GM18499 (cell line): ENCODE data around the gene CFAP45.

Experiments
- ATAC-seq: cut with Tn5 transposase; IDR thresholded peaks from one replicate; pipeline ENCODE4 v1.9.1; 2021; ENCODE audit warnings: moderate number of reproducible peaks; ENCODE audit not compliant: insufficient read depth, unreplicated experiment

The CFAP45 gene

DNA sequence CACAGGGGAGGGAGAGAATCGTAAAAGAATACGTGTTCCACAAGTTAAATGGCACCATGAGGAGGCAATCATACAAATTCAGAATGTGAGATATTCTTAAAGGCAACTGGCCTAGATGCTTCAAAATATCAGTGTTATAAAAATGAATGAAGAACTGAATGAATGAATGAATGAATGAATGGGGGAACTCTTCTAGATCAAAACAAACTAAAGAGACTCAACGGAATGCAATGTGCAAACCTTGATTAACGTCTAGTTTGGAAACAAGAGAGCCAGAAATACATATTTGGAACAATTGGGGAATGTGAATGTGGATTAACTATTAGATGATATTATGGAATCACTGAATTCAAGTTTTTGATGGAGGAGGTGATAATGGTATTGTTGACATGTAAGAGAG, 16.8 kb downstream of the CFAP45 start:
- no peak for ATAC-seq

DNA sequence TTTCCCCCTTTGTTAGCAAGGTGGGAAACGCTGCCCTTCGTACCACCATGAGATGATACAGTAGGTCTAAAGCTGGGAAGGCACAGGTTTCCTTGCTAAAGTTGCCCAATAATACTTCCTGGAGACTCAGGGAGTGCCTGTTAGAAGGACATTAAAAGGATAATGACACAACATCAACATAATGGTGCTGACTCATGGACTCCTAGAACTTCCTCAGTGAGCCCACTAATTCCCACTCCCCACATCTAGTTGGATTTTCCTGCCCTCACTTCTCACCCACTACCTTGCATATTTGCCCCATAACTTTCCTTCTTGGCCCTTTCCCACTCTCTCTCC, 17.5 kb downstream of the CFAP45 start:
- no peak for ATAC-seq

DNA sequence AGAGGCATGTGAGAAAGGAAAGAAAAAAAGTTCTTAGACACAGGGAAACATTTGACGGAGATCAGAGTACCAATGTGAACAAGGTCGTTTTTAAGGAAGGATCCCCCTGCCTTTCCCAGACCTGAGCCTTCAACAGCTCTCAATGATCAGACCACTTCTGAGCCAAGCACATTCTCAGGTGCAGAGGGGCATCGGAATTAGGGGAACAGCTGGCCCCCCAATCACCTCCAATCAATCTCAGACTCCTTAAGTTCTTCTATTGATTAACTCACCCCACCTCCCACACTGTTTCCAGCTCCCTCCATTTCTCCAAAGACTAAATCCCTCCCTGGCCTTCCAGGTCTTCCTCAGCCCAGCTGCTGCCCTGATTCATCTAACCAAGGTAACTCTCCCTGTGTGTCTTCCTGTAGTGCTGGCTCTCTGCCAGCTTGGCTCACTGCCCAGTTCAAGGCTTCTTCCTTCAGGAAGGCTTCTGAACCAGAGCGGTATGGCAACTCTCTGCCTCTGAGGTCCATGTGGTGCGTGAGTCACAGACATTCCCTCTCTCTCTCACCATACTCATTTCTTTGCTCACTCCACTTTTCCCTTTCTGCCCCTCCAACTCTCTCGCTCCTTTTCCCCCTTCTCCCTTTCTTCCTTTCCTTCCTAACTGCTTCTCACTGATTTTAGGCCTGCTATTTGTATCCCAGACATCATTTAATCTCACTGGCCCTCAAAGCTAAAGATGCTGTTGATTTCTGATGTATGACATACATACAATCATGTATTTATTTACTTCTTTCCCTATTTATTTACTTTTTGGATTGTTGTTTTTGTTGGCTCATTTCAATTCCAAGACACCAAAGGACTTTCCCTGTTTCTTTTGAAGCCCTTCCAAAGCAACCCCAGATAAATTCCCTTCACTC, 18.1 kb downstream of the CFAP45 start:
- ATAC-seq, result no peak

DNA sequence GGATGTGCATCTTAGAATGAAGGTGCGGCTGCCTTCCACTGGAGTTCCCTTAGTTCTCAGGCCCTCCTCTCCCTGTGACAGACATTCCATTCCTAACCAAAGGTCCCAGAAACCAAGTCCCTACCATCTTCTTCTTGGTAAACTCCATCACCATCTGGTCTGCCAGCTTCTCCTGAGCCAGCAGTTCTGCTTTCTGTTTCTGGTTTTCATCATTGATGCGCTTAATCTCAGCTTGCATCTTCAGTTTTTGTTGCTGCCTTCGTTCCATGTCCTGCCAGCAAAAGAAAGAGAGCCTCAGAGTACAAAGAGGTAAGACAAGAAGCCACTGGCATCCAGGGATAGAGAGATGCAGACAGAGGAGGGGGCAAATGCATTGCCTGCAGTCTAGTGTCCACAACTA, 19.5 kb downstream of the CFAP45 start:
- no peak for ATAC-seq

DNA sequence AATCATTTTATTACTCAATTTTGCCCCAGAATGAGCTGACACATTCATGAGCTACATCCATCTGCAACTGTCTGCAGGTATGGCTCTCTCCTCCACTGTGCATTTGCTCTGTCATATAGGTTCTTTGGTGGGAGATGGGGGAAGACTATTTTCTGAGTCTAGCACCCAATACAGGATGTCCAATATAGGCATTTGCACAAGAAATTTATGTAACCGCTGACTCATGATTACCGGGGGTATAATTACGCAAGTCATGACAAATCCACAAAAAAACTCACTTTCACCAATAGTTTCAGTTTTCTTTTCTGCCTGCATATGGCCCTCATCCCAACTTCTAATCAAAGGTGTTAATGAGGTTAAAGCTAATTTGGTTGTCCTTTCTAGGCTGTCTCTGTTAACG, 20.0 kb downstream of the CFAP45 start:
- no peak for ATAC-seq

DNA sequence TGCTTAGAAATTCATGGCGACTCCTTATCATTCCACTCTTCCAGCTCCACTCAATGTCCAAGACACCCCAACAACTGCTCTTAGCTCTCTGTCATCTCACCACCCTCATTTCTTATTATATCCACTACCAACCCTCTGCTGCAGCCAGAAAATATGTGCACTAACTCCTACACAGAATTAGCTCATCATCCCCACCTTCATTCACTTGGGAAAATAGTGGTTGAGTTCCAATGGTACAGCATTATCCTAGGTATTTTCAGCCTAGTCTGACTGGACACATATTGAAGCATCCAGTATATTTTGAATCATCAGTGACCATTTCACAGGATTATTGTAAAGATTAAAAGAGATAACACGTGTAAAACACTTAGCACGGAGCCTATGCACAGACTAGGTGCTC, 20.8 kb downstream of the CFAP45 start:
- no peak for ATAC-seq

DNA sequence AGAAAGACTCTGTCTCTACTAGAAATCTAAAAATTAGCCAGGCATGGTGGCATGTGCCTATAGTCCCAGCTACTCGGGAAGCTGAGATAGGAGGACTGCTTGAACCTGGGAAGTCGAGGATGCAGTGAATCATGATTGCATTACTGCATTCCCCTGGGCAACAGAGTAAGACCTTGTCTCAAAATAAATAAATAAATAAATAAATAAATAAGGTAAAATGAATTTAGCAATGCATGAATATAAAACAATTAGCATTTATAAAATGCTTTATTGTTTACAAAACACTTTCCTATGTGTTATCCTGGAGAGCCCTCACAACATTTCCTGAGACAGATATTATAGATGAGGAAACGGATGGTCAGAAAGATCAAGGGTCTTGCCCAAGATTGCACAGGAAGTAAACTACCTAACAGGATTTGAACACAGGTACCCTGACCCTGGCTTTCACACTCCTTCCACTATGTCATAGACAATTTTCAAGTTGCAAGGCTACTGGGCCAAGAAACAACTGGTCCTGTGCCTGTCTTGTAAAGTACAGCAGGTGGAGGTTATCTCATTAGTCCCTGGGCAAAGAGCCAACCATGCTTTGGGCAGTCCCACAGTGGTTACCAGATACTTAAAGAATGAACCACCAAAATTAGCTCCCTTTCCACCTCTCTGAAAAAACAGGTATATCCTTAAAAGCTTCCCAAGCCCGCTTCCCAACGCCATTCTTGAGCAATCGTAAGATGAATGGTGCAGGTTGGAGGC, 22.1 kb downstream of the CFAP45 start:
- ATAC-seq, result no peak

DNA sequence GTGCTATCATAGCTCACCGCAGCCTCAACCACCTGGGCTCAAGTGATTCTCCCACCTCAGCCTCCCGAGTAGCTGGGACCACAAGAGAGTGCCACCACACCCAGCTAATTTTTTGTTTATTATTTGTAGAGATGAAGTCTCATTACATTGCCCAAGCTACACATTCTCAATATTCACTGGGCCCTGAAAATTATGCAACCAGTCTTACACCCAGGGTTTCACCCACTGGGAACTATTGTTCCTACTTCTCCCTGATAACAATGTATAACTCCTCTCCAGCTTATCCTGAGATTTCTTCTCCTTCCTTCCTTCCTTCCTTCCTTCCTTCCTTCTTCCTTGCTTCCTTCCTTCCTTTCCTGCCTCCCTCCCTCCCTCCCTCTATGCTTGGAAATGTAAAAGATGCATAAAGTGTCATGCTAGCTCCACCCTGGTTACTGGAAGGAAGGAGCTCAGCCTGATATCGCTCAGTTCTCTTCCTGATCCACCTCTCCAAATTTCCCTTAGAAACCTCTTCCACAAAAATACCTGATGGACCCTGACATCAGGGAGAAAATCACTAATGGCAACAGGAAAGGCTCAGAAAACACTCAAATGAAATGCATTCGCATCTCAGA, 26.3 kb downstream of the CFAP45 start:
- ATAC-seq, result no peak

DNA sequence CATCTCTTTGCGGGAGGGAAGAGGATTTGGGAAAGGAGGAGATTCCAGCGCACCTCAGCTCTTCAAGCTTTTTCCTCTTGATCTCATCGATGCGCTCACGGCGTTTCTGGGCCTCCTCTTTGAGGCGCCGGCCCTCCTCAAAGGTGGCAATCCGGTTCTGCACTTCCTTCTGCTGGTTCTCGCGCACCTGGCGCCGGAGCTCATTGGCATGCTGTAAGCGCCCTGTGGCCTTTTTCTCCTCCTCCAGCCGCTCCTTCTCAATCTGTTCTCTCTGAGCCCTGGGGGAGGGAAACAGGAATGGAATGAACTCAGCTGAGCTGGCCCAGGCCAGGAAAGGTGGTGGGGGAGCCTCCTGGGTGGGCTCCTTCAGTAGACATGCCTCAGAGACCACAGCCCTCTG, 27.1 kb downstream of the CFAP45 start:
- ATAC-seq, result no peak

DNA sequence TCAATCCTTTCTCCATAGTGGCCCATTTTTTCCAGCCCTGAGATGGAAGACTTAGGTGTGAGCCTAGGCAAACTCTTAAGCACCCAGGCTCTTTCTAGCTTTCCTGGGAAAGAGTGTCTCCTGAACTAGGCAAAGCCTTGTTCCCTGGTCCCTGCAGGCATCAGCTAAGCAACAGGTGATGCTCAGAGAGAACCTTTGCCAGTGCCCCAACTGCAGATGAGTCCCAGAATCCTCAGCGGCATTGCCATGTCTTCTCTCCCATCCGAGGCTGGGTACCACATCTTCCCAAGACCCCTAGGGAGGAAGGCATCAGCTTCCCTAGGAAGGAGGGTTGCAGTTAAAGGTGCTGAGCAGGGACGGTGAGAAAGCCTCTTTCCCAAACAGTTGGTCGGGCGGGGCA, 29.3 kb downstream of the CFAP45 start:
- no peak for ATAC-seq

DNA sequence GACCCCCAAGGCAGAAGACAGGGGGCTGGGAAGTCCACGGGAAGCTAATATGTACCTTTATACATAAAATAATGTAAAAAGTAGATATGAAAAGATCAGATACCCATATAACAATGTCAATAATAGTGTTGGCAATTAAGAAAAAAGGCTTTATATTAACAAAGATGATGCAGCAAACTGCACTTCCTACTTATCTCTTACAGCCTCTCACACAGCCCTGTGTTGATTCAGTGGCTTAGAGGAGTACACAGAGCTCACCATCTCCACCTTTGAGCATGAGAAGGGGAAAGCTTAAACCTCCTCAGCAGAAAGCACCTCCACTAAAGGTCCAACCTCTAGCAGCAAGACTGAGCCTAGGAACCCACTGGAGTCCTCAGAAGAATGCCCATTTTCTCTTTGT, 30.4 kb downstream of the CFAP45 start:
- no peak for ATAC-seq

DNA sequence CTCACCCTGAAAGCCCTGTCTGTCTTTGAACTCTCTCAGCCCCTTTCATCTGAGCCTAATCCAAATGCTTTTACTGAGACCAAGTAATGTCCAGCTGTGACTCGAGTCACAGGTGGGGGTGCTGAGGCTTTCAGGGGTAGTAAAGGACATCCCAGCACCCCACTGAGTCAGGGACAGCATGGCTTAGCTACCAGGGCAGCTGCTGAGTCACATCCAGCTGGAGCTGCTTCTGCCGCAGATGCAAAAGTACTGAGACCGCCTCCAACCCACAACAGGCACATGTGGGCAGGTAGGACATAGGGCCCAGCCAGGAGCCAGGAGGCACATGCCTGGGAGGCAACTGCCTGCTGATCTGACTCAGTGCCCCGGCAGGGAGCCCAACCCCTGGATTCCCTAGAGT, 30.8 kb downstream of the CFAP45 start:
- ATAC-seq, result no peak

DNA sequence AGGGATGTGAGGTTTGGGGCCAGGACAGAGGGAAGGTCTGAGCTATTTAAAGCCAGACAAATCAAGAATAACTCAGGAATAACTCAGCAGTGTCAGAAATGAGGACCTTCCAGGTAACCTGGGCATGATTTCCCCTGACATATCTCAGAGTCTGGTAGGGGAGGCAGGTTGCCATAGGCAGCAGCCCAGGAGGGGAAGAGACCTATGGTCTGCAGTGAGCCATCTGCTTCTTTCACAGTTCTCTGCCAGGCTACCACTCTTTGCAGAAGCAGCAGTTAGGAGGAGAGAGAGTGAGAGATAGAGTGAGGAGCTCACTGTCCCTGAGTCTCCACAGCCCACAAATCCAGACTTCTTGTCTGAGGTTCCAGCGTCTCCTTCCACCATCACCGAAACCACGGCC, 31.2 kb downstream of the CFAP45 start:
- ATAC-seq, result no peak

DNA sequence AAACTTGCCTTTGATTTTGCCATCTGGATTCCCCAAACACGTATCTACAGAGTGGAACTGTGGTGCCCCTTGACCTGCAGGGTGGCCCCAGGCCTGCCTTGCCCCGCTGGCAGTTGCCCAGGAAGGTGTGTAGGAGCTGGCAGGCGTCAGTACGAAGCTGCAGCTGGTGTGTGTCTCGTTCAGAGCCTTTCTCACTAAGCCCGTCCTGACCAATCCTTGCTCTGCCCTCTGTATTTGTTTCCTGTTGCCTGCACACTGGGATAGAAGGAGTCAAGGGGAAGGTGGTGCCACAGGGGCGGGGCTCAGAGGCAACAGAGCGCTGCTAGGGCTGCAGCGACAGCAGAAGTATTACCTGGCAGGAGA, 32.3 kb downstream of the CFAP45 start:
- no peak for ATAC-seq

DNA sequence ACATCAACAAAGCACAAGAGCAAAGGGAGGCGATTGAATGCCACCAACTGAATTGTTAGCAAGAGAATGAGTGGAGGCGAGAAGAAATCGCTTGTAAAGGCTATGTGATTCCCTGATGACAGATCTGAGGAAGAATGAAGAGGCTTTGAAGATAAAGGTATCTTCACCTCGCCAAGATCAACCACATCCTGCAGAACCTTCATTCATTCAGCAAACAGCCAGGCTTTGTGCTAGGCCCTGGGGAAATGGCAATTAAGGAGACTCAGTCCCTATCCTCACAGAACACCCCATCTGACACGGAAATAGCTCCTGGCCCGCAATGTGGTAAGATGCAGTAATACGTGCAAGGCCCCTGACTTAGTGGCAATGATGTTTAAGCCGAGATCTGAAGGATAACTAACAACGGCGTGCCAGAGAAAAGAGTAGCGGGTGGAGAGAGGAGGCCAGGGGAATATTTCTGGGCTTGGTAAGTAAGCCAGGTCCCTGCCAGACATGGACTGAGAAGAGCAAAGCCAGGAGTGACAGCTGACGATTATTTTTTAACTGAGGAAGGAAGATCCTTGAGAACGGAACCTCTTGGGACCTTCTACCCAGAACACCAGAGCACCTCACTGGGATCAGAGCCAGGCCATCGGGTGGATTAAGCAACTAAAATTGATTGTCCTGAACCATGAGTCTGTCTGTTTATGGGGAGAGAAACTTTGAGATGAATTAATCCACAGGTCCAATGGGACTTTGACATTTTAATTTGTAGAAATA, 32.9 kb downstream of the CFAP45 start:
- no peak for ATAC-seq

DNA sequence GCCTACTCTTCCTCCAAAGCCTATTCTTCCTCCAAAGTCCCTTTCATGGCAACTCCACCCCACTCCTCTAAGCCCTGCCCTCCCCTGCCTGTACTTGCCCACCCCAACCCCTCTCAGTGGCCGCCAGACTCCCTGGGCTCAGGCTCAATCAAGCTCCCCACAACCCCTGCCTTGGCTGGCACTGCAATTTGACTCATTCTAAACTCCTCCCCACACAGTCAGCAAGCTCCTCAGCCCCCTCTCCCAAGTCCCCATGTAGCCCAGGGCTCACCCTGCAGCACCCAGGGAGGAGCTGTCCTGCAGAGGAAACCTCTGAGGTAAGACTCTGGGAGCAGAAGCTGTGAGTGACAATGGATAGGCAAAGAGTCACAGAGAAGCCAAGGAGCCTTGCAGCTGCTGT, 33.9 kb downstream of the CFAP45 start:
- ATAC-seq, result no peak

DNA sequence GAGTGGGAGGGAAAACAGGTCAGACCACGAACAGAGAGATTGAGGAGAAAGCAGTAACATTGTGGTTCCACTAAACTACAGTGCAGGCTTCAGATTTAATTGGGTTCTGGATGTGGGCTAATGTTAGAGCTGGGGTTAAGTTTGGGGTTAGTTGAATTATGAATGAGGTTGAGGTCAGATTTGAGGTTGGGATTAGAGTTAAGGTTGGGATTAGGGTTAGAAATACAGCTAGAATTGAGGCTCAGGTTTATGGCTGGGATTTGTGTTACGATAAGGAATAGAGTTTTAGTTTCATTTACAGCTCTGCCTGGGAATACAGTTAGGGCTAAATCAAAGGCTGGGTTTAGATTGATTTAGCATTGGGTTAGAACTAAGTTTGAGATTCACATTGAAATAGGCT, 35.7 kb downstream of the CFAP45 start:
- ATAC-seq, result no peak

DNA sequence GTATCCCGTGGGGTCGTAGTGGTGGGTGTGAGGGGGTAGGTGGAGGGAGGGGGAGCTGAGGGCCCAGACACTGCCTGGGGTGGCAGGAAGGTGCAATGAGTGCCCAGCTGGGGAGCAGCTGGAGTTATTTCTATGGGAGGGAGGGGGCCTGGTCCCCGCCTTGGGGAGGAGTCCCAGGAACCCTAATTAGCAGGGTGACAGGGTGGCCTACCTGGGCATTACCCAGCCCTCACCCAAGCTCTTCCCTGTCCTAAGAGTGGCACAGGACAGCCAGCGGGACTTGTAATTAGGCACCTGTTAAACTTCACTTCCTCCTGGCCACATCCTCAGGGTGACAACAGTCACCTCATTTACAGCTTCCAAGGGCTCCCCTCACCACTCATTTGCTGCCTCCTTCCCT, 37.4 kb downstream of the CFAP45 start, which contains the start of gene VSIG8:
Gene VSIG8 (minus strand): TSS at position 101 of the 400 bp plus-strand sequence. CDS start 136 bp downstream, outside the sequence.
- no peak for ATAC-seq

DNA sequence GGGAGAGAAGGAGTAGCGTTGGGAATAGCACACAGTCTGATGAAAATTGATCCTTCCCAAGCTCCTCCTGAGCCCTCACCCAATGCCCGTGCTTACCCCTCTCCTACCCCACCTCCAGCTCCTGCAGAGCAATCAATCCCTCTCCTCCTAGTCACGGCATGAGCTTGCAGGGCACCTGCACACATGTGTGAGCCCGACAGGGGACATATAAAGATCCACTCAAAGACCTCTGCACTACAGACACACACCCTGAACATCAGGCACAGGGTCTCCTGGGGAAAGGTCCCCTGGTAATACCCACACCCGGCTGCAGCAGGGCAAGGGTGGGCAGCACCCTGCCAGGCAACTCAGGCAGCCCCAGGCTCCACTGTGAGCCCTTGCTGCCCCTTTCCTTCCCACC, 37.9 kb downstream of the CFAP45 start:
- ATAC-seq, result no peak

DNA sequence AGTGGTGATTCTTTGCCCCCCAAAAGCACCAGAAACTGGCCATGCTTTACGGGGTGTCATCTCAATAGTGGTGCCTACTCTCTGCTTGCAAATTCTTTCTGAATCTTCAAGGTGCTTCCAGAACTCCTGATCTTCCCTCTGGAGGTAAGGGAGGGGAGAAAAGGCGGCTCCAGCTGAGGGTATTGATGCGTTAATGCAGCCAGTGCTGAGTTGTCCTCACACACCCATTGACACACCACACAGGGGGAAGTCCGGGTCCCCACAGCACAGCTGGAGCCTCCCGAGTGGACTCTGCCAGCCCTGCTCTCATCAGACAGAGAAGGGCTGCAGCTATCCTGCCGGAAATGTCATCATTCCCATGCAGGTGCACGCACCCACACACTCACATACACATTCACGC, 38.7 kb downstream of the CFAP45 start:
- ATAC-seq, result no peak

DNA sequence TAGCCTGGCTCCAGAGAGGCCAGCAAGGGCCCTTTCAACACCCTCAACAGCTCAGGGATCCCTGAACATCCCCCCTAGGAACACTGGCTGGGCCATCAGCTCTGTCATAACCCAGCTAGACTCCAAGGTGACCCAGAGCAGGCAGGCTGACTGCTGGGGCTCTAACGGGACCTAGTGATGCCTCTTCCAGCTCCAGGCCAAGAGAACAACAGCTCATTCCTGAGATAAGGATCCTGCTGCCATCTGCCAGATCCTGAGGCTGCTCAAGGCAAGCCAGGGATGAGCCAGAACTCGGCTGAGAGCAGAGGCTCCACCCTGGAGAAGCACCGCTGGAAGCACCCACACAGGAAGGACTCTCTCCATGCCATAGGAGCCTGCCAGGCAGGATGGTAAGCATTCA, 39.5 kb downstream of the CFAP45 start:
- ATAC-seq, result no peak
